Bronchial epithelial cell (primary cell): Measurements from ENCODE around the gene GZMM. TPM values are rescaled to one million over a fixed set of nuclear protein-coding genes. Genes with fewer than 3 reads are reported as not detected.

ENCODE experiments used
- DNase-seq: peaks from one replicate; pipeline ENCODE4 v3.0.0-alpha.2; 2010; ENCODE audit warnings: low read depth
- FAIRE-seq: peaks from 2 replicates; lab custom pipeline; 2011; peaks lifted over from hg19 to GRCh38; lab: Jason Lieb, UNC
- H3K27me3 ChIP-seq: 2 replicates; pipeline ENCODE4 v1.5.1; 2011; ENCODE audit warnings: low read length; ENCODE audit not compliant: control insufficient read depth, insufficient read depth
- H3K36me3 ChIP-seq: 2 replicates; pipeline ENCODE4 v1.5.1; 2011; ENCODE audit warnings: low read length; ENCODE audit not compliant: control insufficient read depth, insufficient read depth
- H3K4me3 ChIP-seq: 2 replicates; pipeline ENCODE4 v1.5.1; 2011; ENCODE audit warnings: mild to moderate bottlenecking, low read depth, low read length, control low read depth
- CTCF ChIP-seq: IDR thresholded peaks from 2 replicates; pipeline ENCODE4 v1.5.1; 2011; ENCODE audit warnings: mild to moderate bottlenecking, moderate library complexity, low read length, control low read depth, inconsistent platforms; ENCODE audit not compliant: insufficient read depth, severe bottlenecking
- total RNA-seq: library from RNA; depleted of rRNA; stranded (reverse); fragments of >200 nt; gene quantifications from 2 replicates; pipeline ENCODE4 v1.2.1, GENCODE V29; 2014

GZMM gene
- total RNA-seq, 1 donor from 2014 or later, result not detected

DNA sequence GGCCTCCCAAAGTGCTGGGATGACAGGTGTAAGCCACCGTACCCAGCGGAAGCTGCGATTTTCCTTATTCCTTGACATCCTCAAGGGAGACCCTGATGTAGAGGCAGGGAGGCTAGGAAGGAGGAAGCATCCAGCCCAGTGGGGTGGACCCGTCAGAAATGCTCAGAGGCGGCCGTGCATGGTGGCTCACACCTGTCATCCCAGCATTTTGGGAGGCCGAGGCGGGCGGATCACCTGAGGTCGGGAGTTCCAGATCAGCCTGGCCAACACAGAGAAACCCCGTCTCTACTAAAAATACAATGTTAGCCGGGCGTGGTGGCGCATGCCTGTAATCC is 11.6 kb downstream of the GZMM start:
- Histone ChIP-seq H3K4me3 (no peak overlapping the region), H3K27me3 (no peaks in the 10 kb centered on the region), H3K36me3 (no peaks in the 10 kb centered on the region)
- FAIRE-seq (no peak), DNase-seq (no peak)
- no peak for TF ChIP-seq CTCF

- DNase-seq (no peak), FAIRE-seq (no peak)
- Histone ChIP-seq H3K27me3 (no peaks in the 10 kb centered on the region), H3K4me3 (no peak overlapping the region), H3K36me3 (no peaks in the 10 kb centered on the region)
- TF ChIP-seq CTCF, result no peak
Observed at GRCh38 chr19:556611-557382, 12.9 kb downstream of the GZMM start.

DNA sequence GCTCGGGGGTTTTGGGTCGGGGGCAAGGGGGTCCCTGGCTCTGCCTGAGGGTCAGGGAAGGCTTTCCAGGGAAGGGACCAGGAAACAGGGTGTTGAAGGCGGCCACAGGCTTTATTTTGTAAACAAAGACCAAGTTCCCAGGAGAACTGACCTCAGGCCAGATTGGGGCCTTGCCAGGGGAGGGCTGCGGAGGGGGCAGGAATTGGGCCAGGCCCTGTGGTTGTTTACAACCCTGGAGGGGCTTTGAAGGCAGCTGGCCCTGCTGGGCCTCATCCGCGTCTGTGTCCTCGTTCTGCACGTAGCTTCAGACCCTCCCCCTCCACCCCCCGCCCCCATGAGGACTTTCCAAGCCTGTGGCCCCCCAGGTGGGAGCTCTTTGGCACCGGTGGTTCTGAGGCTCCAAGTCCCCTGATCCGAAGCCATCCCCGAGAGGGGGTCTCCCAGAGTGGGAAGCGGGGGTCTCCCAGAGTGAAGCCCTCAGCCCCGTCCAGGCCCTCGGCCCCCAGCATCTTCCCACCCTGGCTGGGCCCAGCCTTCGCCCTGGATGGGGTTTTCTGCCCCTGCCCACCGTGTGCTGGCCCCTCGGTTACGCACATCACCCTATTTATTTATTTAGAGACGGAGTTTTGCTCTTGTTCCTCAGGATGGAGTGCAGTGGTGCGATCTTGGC is 15.1 kb downstream of the GZMM start:
- no peak for TF ChIP-seq CTCF
- DNase-seq (no peak), FAIRE-seq (no peak)
- H3K4me3 ChIP-seq, result no peak overlapping the region
- no peaks in the 10 kb centered on the region for H3K27me3 ChIP-seq
- H3K36me3 ChIP-seq, result no peaks in the 10 kb centered on the region

DNA sequence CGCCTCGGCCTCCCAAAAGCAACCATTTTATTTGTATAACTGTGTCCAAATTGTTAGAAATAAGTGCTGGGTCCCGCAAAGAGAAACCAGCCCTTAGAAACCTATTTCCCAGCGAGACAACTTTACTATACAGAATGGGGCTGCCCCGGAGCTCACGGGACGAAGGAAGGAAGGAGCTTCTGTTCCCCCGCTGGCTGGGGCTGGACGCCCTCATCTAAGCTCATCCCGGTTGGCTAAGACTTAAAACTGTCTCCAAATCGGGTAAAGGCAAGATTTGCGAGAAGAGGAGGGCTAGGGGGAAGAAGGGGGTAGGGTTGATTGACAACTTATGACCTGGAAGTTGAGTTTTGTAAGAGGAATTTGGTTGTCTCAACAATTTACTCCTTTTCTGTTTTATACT is 16.3 kb downstream of the GZMM start:
- DNase-seq, result no peak
- no peaks in the 10 kb centered on the region for H3K27me3 ChIP-seq
- TF ChIP-seq CTCF, result no peak
- no peaks in the 10 kb centered on the region for H3K36me3 ChIP-seq
- H3K4me3 ChIP-seq, result no peak overlapping the region
- FAIRE-seq, result no peak

GRCh38 chr19:566403-566802 is 22.6 kb downstream of the GZMM start:
- FAIRE-seq, result no peak
- Histone ChIP-seq H3K4me3 (no peak overlapping the region), H3K27me3 (no peaks in the 10 kb centered on the region), H3K36me3 (no peaks in the 10 kb centered on the region)
- no peak for DNase-seq
- TF ChIP-seq CTCF, result no peak
